GM21381 (cell line): ENCODE results near the gene PEX16.

ENCODE experiments used
- ATAC-seq: cut with Tn5 transposase; IDR thresholded peaks from one replicate; pipeline ENCODE4 v1.9.1; 2021; ENCODE audit warnings: mild to moderate bottlenecking, moderate library complexity; ENCODE audit not compliant: unreplicated experiment

Gene PEX16

GRCh38 chr11:45917623-45918330, at the start of gene PEX16:
TSS of gene PEX16 (minus strand) at chr11:45917877. CDS start at chr11:45917811, 66 bp downstream.
- ATAC-seq = peak; percentile 88

- no peak for ATAC-seq
Observed at GRCh38 chr11:45964911-45965389, 47.3 kb upstream of the PEX16 start.

GRCh38 chr11:45961751-45962240, 44.1 kb upstream of the PEX16 start:
- ATAC-seq = no peak

GRCh38 chr11:45960387-45961095, 42.9 kb upstream of the PEX16 start:
- ATAC-seq = no peak

- no peak for ATAC-seq
Observed at GRCh38 chr11:45959851-45960250, 42.2 kb upstream of the PEX16 start.

GRCh38 chr11:45949992-45950407, 32.3 kb upstream of the PEX16 start:
- ATAC-seq = no peak

- no peak for ATAC-seq
Observed at GRCh38 chr11:45948356-45948755, 30.7 kb upstream of the PEX16 start.

- ATAC-seq = no peak
Observed at GRCh38 chr11:45947885-45948284, 30.2 kb upstream of the PEX16 start.

GRCh38 chr11:45945397-45945999, 27.8 kb upstream of the PEX16 start:
- ATAC-seq = no peak

- ATAC-seq = no peak
Observed at GRCh38 chr11:45942381-45942780, 24.7 kb upstream of the PEX16 start.

- no peak for ATAC-seq
Observed at GRCh38 chr11:45941285-45941684, 23.6 kb upstream of the PEX16 start.

GRCh38 chr11:45939836-45940235, 22.2 kb upstream of the PEX16 start:
- ATAC-seq = no peak

- ATAC-seq = no peak
Observed at GRCh38 chr11:45937916-45938315, 20.2 kb upstream of the PEX16 start.

GRCh38 chr11:45936511-45937054, 18.9 kb upstream of the PEX16 start:
- ATAC-seq = no peak

GRCh38 chr11:45935349-45936064, 17.8 kb upstream of the PEX16 start:
- ATAC-seq = no peak

- ATAC-seq = no peak
Observed at GRCh38 chr11:45934580-45935318, 17.1 kb upstream of the PEX16 start.

GRCh38 chr11:45933846-45934579, 16.3 kb upstream of the PEX16 start:
- no peak for ATAC-seq

- ATAC-seq = no peak
Observed at GRCh38 chr11:45933131-45933831, 15.6 kb upstream of the PEX16 start.

GRCh38 chr11:45932217-45932616, 14.5 kb upstream of the PEX16 start:
- ATAC-seq = no peak
